Ascending aorta (tissue), 2 donors: ENCODE measurements around the gene TMEM145. TPM values are rescaled to one million over a fixed set of nuclear protein-coding genes. Genes with fewer than 3 reads are reported as not detected.

Experiments used
- DNase-seq, 2 donors: peaks; one replicate each; pipeline ENCODE4 v3.0.0-alpha.2; 2019; ENCODE audit warnings: low spot score in 2 of 2
- H3K27ac ChIP-seq, 2 donors: fragments of 200-600 bp; sonication (generic); one replicate each; pipeline ENCODE4 v1.5.1; 2016 to 2017; ENCODE audit warnings: mild to moderate bottlenecking in 1 of 2
- H3K27me3 ChIP-seq: fragments of 200-600 bp; sonication (generic); one replicate; pipeline ENCODE4 v1.5.1; 2017
- H3K36me3 ChIP-seq, 2 donors: fragments of 200-600 bp; sonication (generic); one replicate each; pipeline ENCODE4 v1.5.1; 2016
- H3K4me1 ChIP-seq, 2 donors: fragments of 200-600 bp; sonication (generic); one replicate each; pipeline ENCODE4 v1.5.1; 2016 to 2017; ENCODE audit warnings: mild to moderate bottlenecking in 1 of 2
- H3K4me3 ChIP-seq, 2 donors: fragments of 200-600 bp; sonication (generic); one replicate each; pipeline ENCODE4 v1.5.1; 2016 to 2017; ENCODE audit warnings: mild to moderate bottlenecking in 1 of 2
- H3K9me3 ChIP-seq, 2 donors: fragments of 200-600 bp; sonication (generic); one replicate each; pipeline ENCODE4 v1.5.1; 2016
- intact Hi-C: fragments of 100-400 bp; cut with DNase I; formaldehyde crosslinking; loops from one replicate; pipeline ENCODE4 v1.15.1; 2023
- total RNA-seq: library from RNA; depleted of rRNA; stranded (reverse); fragments of >200 nt; gene quantifications from one replicate; pipeline ENCODE4 v1.1.0, GENCODE V29; 2016
- TF ChIP-seq, protein P1 (sequence below), 3 experiments: fragments of 200-600 bp in 2 of 3; fragments of 450-650 bp in 1 of 3; sonication (generic) in 2 of 3; IDR thresholded peaks; one replicate each; pipeline ENCODE4 v1.5.1; 2016 to 2019; ENCODE audit warnings: antibody characterized with exemption in 3 of 3, mild to moderate bottlenecking in 1 of 3, moderate library complexity in 1 of 3

TMEM145 gene
- total RNA-seq, 1 donor from 2014 or later: not detected

- Histone ChIP-seq H3K27ac (no peak overlapping the region), H3K27me3 (no peaks in the 10 kb centered on the region), H3K4me3 (no peak overlapping the region), H3K9me3 (no peaks in the 10 kb centered on the region), H3K4me1 (no peaks in the 10 kb centered on the region), H3K36me3 (peaks cover 81 to 84% of the 10 kb centered on the region in 2 donors)
- intact Hi-C loops: no loop called here
- no peak for DNase-seq
- TF ChIP-seq, protein P1, sequence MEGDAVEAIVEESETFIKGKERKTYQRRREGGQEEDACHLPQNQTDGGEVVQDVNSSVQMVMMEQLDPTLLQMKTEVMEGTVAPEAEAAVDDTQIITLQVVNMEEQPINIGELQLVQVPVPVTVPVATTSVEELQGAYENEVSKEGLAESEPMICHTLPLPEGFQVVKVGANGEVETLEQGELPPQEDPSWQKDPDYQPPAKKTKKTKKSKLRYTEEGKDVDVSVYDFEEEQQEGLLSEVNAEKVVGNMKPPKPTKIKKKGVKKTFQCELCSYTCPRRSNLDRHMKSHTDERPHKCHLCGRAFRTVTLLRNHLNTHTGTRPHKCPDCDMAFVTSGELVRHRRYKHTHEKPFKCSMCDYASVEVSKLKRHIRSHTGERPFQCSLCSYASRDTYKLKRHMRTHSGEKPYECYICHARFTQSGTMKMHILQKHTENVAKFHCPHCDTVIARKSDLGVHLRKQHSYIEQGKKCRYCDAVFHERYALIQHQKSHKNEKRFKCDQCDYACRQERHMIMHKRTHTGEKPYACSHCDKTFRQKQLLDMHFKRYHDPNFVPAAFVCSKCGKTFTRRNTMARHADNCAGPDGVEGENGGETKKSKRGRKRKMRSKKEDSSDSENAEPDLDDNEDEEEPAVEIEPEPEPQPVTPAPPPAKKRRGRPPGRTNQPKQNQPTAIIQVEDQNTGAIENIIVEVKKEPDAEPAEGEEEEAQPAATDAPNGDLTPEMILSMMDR (IDR thresholded peaks at IDR 0.05): no peak
Observed at GRCh38 chr19:42292042-42292960, 20.8 kb upstream of the TMEM145 start.

GRCh38 chr19:42292963-42293362, 20.1 kb upstream of the TMEM145 start:
- no peaks in the 10 kb centered on the region for H3K4me1 ChIP-seq
- TF ChIP-seq, protein P1 (IDR thresholded peaks at IDR 0.05): no peak
- H3K4me3 ChIP-seq: no peak overlapping the region
- H3K27me3 ChIP-seq: no peaks in the 10 kb centered on the region
- intact Hi-C loops: no loop called here
- H3K27ac ChIP-seq: no peak overlapping the region
- peaks cover 74 to 77% of the 10 kb centered on the region in 2 donors for H3K36me3 ChIP-seq
- no peaks in the 10 kb centered on the region for H3K9me3 ChIP-seq
- DNase-seq: no peak

GRCh38 chr19:42293540-42293939, 19.6 kb upstream of the TMEM145 start:
- TF ChIP-seq, protein P1 (IDR thresholded peaks at IDR 0.05): no peak
- Histone ChIP-seq H3K27ac (no peak overlapping the region), H3K27me3 (no peaks in the 10 kb centered on the region), H3K4me3 (no peak overlapping the region), H3K36me3 (peaks cover 68 to 71% of the 10 kb centered on the region in 2 donors), H3K9me3 (no peaks in the 10 kb centered on the region), H3K4me1 (no peaks in the 10 kb centered on the region)
- DNase-seq: no peak
- intact Hi-C loops: no loop called here

- H3K36me3 ChIP-seq: peaks cover 65 to 67% of the 10 kb centered on the region in 2 donors
- no peaks in the 10 kb centered on the region for H3K4me1 ChIP-seq
- H3K9me3 ChIP-seq: no peaks in the 10 kb centered on the region
- intact Hi-C loops: no loop called here
- no peak overlapping the region for H3K27ac ChIP-seq
- TF ChIP-seq, protein P1 (IDR thresholded peaks at IDR 0.05): no peak
- no peak for DNase-seq
- no peak overlapping the region for H3K4me3 ChIP-seq
- H3K27me3 ChIP-seq: no peaks in the 10 kb centered on the region
Observed at GRCh38 chr19:42293948-42294347, 19.2 kb upstream of the TMEM145 start.

- intact Hi-C loops: no loop called here
- Histone ChIP-seq H3K27ac (no peak overlapping the region), H3K4me1 (no peaks in the 10 kb centered on the region), H3K9me3 (no peaks in the 10 kb centered on the region), H3K27me3 (no peaks in the 10 kb centered on the region), H3K36me3 (peaks cover 58 to 61% of the 10 kb centered on the region in 2 donors), H3K4me3 (no peak overlapping the region)
- TF ChIP-seq, protein P1 (IDR thresholded peaks at IDR 0.05): no peak
- DNase-seq: no peak
Observed at GRCh38 chr19:42294471-42295137, 18.5 kb upstream of the TMEM145 start.
